HG02759 (cell line): ENCODE measurements around the gene F8.
"Not testable (repeated sequence)": the region's sequence is repeated elsewhere in the genome, so short reads cannot be mapped to it uniquely, and the experiment has no call there.

Experiments used
- ATAC-seq: cut with Tn5 transposase; IDR thresholded peaks from one replicate; pipeline ENCODE4 v1.9.1; 2021; ENCODE audit warnings: mild to moderate bottlenecking, moderate library complexity; ENCODE audit not compliant: unreplicated experiment

F8 gene

DNA sequence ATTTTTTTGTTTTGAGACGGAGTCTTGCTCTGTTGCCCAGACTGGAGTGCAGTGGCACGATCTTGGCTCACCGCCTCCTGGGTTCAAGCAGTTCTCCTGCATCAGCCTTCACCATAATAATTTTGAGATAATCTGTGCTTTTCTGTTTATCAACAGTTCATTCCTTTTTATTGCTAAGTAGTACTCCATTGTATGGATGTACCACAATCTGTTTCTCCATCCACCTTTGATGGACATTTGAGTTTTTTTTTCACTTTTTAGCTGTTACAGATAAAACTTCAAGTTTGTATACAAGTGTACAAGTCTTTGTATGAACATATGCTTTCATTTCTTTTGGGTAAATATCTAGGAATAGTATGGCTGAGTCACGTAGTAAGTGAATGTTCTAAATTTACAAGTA, 13.2 kb upstream of the F8 start:
- no peak for ATAC-seq

DNA sequence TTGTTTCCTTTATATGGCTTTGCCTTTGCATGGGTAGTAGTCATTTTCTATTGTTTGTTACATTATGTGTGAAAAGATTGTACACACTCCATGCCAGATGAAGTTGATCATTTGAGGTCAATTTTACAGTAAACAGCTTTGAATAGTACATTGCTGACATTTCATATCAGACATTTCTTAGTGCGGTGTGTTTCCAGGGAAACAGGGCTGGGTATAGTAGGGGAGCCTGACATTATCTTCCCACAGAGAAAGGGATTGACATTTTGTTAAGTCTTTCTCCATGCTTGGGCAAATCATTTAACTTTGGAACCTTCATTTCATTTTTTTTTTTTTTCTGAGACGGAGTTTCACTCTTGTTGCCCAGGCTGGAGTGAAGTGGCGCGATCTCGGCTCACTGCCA, 9.1 kb upstream of the F8 start:
- no peak for ATAC-seq

DNA sequence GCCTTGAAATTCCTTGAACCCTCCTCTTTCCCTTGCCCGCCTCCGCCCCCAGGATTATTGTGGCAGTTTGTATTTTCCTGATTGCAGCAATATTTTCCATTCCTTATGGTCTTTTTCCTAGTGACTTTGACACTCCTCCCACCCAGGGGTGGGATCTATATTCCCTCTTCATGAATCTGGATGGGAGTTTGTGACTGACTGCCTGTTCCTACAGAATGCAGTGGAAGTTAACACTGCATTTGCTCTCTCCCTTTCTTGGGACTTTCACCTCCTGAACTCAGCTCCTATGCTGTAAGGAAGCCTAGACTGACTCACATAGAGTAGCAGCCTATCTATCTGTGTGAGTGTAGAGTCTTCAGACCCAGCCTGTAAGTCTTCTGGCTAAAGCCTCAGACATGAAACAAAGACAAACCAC, 6.4 kb upstream of the F8 start:
- no peak for ATAC-seq

DNA sequence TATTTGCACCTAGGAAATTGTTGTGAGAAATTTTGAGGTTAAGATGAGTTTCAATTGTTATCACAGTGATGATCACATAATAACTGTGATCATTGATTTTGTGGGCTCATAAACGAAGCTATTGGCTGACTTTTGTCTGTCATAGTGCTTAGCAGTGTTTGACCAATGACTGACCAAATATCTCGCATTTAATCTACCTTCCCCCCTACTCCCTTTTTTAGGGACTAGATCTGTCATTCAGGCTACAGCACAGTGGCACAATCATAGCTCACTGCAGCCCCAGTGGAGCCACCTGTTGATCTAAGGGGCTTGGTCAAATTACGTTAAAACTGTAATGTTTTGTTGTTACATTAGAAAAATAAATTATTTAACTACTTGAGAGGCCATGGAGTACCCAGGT, 5.6 kb upstream of the F8 start:
- no peak for ATAC-seq

DNA sequence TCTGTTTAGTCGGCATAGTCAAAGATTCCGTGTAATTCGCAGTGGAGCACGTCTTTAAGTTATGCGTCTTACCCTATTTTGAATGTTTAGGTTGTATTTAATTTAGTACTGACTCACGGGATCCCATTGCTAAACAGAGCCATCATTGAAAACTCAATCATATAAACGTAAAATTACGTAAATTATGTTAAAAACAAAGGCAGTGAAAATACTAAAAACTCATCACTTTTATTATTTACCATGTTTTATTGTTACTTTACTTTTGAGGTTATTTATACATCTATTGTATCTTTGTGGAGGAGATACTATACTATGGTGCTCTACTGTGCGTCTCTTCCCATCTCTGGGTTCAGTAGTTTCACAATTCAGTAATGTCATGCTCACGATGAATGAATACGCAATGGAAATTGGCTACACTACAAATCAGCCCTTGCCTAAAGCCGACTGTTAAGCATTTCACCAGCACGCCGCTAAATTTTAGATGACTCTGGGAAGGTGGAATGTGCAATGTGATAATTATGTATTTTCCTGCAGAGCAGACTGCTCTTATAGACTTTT, 5.1 kb upstream of the F8 start:
- no peak for ATAC-seq

DNA sequence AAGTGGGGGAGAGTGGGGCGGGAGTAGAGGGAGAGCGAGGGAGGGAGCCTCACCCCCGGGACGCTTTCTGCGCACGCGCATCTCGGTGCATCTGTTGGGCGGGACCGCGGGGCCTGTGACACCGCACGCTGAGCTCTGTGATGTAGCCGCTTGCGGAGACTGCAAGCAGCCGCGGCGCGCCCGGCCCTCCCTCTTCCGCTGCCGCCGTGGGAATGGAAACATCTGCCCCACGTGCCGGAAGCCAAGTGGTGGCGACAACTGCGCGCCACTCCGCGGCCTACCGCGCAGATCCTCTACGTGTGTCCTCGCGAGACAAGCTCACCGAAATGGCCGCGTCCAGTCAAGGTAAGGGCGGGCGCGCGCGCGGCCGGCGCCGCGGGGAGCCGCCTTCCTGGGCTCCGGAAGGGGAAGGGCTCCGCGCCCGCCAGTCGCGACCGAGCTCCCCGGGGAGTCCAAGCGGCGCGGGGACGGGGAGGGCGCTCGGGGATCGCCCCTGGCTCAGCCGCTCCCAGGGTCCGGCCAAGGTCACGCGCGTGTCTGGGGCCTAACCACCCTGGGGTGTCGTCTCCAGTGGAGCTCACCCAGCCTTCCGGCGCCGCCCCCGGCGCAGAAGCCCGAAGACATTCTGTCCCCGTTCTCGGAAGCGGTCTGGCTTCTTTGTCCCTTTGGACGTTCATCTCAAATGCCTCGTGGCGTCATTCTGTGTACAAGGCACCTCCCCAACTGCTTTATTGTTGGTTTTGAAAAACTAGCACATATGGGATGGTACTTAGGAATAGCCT, 4.4 kb upstream of the F8 start, which contains the start of gene FUNDC2:
Gene FUNDC2 (plus strand): TSS at position 118 of the 782 bp plus-strand sequence. CDS start 95 bp downstream, at position 213.
- ATAC-seq, result peak; percentile 93

DNA sequence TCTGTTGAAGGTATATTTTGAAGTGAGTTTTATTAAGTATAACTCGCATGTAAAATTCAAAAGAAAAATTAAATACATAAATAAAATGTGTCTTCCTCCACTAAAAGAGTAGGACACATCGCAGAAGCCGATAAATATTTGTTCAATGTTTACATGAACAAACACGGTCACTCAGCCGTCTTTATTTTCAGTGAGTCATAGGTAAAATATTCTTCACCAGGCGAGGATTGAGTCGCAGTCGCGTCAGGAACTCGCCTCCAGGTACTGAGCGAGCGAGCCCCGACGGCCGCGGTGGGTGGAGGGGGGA, 3.9 kb upstream of the F8 start:
- no peak for ATAC-seq

DNA sequence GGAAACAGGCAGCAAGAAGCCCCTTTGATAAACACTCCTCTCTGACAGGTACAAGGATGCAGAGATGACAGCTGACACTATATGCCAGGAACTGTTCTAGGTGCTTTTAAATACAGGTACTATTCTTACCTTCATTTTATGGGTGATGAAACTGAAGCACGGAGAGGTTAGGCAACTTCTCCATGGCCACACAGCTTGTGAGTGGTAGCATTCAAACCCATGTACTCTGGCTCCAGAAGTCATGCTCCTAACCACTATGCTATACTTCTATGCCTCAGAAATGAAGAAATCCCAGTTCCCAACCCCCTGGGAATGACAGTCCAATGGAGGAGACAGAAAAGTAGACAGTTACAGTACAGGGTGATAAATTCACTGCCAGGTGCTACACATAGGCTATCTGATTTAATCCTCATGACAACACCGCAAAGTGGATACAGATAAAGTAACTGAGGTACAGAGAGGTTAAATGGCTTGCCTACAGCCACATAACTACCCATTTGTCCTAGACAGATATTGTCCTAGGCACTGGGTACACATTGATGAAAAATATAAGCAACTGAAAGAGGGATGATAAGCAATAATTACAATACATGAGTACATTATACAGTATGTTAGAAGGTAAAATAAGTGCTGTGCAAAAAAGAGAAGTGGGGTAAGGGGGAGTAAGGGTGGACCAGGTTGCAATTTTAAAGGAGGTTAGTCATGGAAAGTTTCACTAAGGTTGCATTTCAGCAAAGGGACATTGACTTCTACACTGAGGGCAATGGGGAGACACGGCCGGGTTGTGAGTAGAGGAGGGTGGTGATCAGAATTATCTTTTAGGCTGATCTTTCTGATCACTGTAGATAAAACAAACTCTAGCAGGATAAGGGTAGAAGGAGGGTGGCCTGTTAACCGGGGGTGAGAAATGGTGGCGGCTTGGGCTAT, 1.6 kb upstream of the F8 start:
- ATAC-seq, result no peak

DNA sequence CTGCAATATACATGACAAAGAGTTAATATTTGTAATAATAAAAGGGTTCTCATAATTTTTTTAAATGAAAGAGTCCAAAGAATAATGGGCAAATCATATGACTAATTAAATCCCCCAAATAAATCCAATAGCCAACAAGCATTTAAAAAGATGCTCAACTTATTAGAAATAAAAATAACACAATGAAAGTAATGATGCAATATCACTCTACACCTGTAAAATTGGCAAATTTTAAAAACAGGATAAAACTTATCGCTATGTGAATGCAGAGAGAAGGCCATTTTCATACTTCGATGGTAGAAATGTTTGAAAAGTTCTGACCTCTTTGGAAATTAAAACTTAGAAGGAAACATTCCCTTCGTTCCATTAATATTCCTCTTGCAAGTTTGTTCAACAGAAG, 1.9 kb downstream of the F8 start:
- ATAC-seq, result no peak

DNA sequence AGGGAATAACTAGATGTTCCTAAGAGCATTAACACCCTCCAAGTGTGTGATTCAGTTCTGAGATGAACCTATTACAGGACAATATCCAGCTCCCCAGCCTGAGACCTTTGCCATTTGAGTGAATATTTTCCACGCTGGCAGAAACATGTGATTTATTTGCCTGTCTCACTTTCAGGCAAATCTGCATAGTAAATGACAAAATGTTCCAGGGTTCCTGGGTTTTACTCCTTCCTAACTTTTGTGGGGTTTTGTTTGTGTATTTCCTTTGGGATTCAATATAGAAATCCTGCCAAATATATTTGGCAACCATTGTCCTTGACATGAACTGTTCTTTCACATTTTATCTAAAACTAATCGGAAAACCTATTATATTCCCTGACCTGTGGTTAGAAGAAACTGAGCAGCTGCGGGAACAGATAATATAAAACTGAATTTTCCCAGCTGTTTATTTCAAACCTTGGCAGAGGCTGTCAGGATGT, 12.5 kb downstream of the F8 start:
- ATAC-seq, result no peak

DNA sequence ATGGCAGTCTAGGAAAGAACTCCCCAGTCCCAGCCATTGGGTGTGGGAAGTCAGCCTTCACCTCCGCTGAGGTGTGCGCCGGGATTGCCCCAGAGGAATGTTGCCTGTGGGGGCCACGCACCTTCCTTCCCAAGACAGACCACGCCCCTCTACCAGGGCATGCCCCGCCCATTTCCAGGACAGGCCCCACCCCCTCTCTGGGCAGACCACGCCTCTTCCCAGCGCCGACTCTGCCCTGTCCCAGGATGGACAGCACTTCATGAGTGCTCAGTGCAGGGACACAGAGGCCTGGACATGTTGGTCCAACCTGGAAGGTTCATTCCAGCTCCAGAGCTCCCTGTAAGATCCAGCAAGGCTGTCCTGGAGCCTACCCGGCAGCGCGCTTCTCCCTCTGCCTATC, 13.9 kb downstream of the F8 start:
- not testable (repeated sequence) for ATAC-seq

DNA sequence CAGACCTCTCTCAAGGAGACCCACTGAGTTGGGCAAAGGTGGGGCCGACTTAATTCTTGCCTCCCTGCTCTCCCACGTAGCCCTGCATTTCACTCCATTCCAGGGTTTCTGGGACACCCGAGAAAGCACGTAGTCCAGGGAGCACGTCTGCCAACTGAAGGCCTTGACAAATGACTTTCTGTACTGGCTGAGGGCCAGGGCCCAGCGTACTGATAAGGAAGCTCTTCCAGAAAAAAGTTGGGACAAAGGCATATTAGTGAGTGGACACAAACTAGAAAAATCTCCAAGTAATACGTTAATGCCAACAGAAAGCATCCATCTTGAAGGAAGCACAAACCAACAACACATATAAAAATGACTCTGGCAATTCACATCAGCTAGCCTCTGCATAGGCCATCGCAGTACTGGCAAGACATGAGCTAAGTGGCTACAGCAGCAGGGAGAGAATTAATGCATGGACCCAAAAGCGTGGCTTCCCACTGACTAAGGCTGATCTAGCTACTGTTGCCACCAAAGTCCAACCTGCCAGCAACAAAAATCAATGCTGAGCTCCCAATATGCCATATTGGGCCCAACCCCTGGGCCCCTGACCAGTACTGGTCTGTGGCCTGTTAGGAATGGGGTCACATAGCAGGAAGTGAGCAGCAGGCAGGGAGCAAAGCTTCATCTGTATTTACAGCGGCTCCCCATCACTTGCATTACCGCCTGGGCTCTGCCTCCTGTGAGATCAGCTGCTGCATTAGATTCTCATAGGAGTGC, 15.4 kb downstream of the F8 start:
- not testable (repeated sequence) for ATAC-seq

DNA sequence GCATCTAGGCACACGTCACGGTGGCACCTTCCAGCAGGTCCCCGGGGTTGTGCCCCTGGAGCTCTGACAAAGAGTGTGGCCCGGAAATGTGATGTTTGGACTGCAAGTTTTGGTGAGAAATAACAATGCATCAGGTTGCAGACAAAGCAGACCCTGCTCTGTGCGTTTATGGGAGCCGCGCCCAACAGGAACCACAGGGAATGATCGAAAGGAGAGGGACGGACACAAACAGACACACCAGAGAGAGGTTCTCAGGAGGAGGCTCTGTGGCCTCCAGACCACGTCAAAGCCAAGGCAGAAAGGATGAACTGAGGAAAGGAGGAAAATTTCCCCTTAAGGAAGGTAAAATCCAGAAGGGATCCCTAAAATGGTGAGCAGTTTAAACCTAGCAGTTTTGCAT, 16.1 kb downstream of the F8 start:
- ATAC-seq, result not testable (repeated sequence)

DNA sequence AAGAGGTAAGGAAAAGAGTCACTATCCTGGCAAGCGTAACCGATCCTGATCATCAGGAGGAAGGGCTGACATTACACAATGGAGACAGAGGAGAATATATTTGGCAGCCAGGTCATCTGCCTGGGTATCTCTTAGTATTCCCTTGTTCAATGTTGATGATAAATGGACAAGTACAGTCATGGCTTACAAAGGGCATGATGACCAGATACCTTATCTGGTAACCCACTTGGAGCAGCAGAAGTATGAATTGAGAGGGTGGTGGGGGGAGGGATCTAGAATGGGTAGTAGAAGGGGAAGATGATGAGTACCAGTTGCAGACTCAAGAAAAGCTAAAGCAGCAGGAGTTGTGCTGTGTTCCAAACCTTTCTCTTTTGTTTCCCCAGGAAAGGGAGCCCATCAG, 17.3 kb downstream of the F8 start:
- no peak for ATAC-seq

DNA sequence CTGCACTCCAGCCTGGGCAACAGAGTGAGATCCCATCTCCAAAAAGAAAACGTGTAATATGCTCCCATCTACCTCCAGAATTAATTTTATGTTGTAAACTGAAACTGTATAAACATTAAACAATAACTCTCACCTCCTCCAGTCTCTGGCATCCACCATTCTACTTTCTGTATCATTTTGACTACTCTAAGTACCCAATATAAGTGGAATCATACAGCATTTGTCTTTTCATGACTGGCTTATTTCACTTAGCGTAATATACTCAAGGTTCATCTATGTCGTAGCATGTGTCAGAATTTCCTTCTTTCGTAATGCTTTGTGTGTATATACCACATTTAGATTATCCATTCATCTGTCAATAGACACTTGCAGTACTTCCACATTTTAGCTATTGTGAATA, 20.6 kb downstream of the F8 start:
- ATAC-seq, result no peak

DNA sequence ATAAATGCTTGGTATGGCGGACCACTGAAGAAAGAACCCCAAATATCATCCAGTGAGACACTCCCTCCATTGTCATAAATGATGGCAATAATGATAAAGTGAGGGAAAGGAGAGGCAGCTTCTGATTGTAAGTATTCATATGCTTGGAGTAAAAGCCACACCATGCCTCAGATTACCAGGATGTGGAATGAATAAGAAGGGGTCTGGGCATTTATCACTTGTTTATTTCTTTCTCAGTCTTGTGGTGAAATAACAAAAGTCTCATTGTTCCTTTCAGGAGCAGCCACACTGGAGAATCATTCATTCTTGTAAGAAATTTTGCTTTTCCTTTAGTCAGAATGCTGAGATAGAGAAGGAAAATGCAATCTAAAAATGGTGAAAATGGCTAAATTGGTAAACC, 21.7 kb downstream of the F8 start:
- no peak for ATAC-seq

DNA sequence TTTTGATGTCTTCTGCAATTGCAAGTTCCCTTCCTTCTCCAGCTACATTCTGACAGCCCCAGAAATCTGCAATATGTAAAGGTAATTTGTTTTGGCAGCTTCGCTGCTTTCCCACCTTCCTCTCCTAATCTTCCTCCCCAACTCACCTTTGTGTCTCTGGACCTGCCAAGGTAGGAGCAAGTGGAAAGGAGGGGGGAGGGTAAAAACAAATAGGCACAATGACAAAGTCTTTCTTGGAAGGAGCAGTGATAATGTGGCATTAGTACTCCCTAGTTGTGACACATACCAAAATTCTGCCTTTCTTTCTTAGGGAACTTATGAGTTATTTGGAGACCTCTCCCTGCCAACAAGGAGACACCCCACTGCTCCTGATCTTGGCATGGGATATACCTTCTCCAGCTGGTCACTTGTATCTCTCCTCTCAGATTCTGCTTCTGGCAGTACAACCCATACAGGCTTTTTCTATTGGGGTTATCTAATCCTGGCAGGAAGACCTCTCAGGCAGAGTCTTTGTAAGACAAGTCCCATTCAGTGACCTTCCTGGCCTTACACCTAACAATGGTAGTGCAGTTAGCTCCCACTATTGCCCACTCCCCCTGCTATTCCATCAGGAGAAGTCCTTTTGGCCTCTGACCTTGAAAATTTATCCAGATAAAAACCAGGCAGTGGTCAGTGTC, 24.2 kb downstream of the F8 start:
- no peak for ATAC-seq

DNA sequence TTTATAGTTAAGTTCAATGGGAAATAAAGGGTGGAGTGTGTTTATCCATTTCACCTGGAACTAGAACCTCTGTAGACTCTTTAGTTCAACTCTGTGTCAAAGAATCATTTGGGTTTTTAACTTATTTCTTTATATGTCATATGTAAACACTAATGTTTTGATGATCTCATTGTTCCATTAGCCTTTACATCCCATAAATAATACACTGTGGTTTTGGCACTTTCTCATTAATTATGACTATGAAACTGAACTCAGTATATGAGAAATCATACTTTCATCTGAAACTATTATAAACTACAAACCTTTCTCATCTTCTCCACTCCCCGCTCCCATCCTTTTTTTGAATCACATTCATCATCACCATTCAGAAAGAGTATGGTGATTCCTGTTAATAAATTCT, 31.0 kb downstream of the F8 start:
- ATAC-seq, result no peak

DNA sequence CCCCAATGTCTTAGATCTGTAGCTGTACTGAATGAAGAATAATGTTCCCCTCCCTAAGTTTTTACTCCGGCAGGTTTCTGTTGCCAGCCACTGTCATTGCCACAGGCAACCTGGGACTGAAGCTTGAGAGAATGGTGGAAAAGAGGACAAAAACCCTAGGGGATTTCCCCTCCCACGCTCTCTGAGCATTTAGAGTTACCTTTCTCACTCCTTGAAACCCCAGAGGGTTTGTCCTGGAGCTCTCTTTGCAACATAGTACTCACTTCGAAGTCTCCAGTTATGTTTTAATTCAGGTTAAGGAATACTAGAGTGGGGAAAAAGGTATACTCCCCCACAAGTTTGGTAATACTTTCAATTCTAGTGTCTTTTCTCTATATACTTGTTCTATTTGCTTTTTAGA, 31.5 kb downstream of the F8 start:
- ATAC-seq, result peak; percentile 35

DNA sequence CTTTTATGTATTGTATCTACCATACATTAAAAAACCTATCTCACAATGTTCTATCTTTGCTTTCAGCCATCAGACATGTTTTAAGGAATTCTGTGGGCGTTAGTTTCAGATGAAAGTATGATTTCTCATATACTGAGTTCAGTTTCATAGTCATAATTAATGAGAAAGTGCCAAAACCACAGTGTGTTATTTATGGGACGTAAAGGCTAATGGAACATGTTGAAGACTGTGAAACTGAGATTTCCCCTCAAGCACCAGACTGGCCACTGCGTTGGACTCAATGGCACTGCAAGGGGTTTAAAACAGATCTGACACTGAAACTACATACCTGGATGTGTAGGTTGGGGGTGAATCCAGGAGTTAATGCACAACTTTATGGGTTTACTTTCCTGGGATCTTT, 32.0 kb downstream of the F8 start:
- no peak for ATAC-seq
